GM18867 (cell line): Measurements from ENCODE around the gene RPL29.
A peak's percentile ranks its signal among the peaks of the same experiment; 100 is the strongest.
"Not testable (repeated sequence)": the region's sequence is repeated elsewhere in the genome, so short reads cannot be mapped to it uniquely, and the experiment has no call there.

Source experiments
- ATAC-seq: cut with Tn5 transposase; IDR thresholded peaks from one replicate; pipeline ENCODE4 v1.9.1; 2021; ENCODE audit warnings: mild to moderate bottlenecking, moderate library complexity; ENCODE audit not compliant: unreplicated experiment

RPL29 gene

GRCh38 chr3:52006017-52006819 is 10.5 kb upstream of the RPL29 start:
- no peak for ATAC-seq

DNA sequence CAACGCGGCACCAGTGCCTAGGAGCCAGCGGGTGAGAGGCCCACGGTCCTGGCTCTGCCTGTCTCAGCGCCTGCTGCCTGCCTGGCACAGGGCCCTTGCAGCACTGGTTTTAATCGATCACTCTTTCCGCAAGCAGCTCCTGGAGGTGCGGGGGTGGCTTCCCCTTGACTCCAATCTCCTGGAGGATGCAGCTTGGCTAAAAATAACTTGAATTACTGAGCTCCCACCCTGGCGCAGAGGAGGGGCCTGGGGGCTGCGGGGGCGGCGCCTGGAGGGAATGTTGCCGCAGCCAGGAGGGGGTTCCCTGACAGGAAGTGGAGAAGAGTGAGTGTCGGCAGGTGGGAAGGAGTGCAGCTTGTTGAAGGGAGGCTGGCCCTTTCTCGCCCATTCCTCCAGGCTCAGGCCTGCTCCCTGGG is 9.9 kb upstream of the RPL29 start:
- ATAC-seq, result no peak

DNA sequence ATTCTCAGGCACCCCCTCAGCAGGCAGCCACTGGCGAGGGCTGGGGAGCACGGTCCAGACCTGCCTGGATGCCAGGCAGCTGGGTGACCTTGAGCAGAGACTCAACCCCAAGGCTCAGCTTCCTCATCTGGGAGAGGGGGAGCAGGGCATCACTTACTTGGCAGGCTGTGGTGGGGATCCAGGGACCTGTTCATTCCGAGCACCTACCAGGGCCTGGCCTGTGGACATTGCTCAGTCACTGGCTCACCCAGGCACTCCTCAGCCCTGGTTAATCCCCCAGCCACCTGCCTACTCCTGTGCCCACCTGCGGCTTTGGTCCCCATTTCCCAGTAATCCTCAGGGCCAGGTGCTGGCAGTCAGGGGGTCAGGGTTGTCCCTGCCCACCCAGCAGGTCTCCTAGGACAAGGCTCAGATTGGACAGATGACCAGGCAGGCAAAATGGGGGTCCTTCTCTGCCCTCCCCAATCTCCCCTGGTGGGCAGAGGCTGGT is 9.3 kb upstream of the RPL29 start:
- no peak for ATAC-seq

GRCh38 chr3:52004163-52004787 is 8.6 kb upstream of the RPL29 start:
- no peak for ATAC-seq

- no peak for ATAC-seq
Measured at GRCh38 chr3:52002748-52003147, 7.1 kb upstream of the RPL29 start.

GRCh38 chr3:52001443-52001974 is 5.8 kb upstream of the RPL29 start:
- ATAC-seq, result peak; percentile 88

DNA sequence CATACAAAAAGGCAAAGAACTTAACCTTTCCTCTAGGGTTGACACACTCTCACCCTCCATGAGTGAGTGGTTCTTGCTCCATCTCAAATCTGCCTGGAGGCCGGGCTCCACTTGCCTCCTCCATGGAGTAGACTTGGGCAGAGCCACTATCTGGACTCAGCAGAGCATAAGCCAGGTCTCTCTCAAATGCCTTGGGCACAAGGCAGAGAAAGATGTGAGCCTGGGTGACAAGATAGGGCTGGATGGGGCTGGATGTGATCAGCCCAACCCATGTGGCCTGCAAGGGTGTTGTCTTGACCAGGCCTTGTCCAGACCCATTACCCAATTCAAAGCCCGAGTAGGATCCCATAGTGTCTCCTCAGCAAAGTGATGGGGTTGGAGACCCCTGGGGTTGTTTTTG is 4.2 kb upstream of the RPL29 start:
- no peak for ATAC-seq

DNA sequence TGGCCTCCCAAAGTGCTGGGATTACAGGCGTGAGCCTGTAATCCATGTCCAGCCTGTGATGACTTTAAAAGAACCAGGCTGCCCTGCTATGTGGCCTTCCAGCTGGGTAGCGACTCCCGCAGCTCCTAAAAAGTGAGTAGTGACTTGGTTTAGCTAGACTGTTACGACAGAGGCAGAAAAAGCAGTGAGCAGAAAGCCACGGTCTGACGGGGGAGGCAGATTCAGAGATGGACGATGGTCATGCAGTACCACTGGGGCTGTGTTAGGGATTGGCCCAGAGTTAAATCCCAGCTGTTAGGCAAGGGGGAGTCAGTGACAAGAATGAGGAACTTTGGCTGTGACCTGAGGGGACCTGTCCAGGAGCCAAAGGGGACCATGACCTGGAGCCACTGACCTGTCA is 3.1 kb upstream of the RPL29 start:
- no peak for ATAC-seq

- ATAC-seq, result no peak
Measured at GRCh38 chr3:51997935-51998596, 2.4 kb upstream of the RPL29 start.

DNA sequence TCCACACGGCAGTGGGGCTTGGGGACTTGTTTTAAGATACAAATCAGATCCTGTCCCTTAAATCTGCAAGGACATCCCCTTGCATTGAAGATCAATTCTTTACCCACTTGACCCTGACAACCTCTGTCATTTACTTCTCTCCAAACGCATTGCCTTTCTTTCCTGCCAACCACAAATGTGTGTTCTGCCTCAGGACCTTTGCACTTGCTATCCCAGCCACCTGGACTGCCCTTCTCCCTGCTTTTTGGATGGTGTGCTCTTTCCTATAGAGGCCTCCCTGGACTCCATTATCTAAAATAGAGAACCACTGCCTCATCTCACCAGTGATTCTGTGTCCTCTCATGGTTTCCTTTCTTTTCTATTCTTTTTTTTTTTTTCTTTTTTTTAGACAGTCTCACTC is 1.5 kb upstream of the RPL29 start:
- no peak for ATAC-seq

GRCh38 chr3:51994530-51994929 is 1.2 kb downstream of the RPL29 start:
- ATAC-seq, result no peak

DNA sequence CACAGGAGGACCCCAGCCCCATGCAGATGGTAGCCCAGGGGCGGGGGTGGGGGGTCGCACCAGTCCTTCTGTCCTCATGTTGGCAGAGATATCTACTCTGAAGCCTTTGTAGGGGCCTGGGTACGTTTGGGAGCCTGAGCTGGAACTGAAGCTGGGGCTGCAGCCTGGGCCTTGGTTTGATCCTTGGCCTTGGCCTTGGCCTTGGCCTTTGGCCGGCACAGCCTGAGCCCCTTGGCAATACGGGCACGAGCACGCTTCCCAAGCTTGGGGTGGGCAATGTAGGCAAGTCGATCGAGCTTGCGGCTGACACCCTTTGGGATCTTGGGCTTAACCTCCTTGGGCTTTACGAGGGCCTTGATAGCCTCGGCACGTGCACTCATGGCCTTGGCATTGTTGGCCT is 2.0 kb downstream of the RPL29 start:
- ATAC-seq, result not testable (repeated sequence)

DNA sequence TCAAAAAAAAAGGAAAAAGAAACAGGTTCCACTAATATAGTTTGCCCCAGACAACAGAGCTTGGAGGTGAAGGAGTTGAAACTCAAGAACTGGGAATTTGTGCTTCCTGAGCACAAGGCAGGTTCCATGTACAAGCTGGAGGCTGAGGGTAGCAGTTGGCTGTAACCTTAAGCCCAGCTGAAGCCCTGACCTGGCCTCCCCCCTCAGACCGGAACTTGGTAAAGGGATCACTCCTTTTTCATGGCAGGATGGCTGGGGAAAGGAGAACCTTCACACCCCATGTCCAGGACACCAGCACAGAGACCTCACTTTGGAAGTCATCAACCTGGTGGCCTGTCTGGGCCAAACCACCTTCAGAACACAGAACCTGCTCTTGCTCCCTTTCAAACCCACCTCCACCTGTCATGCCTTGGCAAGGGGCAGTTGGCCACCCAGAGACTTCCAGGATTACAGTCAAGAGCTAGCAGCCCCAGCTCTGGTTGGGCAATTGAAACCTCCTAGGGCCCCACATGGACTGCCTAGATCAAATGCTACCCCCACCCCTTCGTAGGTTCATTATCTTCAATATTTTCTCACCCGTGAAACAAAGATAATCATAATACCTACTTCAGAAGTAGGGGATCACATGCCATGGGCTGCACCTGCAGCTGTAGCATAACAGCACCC is 3.5 kb downstream of the RPL29 start:
- ATAC-seq, result no peak

GRCh38 chr3:51990501-51990971 is 5.2 kb downstream of the RPL29 start:
- ATAC-seq, result not testable (repeated sequence)

- ATAC-seq, result no peak
Measured at GRCh38 chr3:51988286-51989146, 7.2 kb downstream of the RPL29 start.

GRCh38 chr3:51987568-51987967 is 8.1 kb downstream of the RPL29 start:
- no peak for ATAC-seq

DNA sequence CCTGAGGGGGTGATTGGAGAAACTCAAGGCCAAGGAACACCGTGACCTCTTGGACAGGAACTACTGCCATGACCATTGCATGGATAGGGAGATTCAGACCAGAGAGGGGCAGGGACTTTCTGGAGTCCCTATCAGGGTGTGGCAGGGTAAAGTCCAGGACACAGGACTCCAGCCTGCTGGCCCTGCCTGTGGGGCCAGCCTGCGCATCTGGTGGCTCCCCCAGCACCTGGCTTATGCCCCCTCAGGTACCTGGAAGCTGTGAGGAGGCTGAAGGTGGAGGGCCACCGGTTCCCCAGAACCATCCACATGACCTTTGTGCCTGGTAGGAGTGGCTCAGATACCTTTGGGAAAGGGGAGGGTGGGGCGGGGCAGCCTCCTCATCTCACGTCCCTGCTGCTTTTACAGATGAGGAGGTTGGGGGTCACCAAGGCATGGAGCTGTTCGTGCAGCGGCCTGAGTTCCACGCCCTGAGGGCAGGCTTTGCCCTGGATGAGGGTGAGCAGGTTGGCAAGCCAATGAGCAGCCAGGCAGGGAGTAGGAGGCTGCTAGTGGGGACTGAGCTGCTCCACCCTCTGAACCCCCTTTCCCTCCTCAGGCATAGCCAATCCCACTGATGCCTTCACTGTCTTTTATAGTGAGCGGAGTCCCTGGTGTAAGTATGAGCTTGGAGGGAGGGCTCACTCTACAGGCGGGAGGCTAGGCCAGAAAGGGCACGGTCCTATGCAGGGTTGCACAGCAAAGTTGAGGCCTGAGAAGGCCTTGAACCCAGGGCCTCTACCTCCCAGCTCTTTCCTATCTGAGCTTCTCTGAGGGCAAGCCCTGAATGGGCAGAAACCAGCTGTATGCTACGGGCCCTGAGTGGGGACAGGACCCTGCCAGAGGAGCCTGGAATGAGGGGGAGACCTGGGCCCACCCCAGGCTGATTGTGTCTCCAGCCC is 9.4 kb downstream of the RPL29 start:
- ATAC-seq, result no peak

- no peak for ATAC-seq
Measured at GRCh38 chr3:51985063-51985462, 10.6 kb downstream of the RPL29 start.

- no peak for ATAC-seq
Measured at GRCh38 chr3:51984269-51984647, 11.4 kb downstream of the RPL29 start.
